K562 (cell line): Measurements from ENCODE around the gene CTRL. TPM values are rescaled to one million over a fixed set of nuclear protein-coding genes. Genes with fewer than 3 reads are reported as not detected.

ENCODE experiments used
- CBFA2T3 ChIP-seq: fragments of 450-650 bp; IDR thresholded peaks from 2 replicates; pipeline ENCODE4 v1.6.1; 2017
- DACH1 ChIP-seq: fragments of 450-650 bp; IDR thresholded peaks from 2 replicates; pipeline ENCODE4 v1.6.1; 2018; ENCODE audit not compliant: partially characterized antibody
- FOS ChIP-seq: IDR thresholded peaks from 3 replicates; pipeline ENCODE4 v1.6.1; 2011; ENCODE audit not compliant: insufficient read length; ENCODE audit errors: extremely low read depth
- FOXA1 ChIP-seq: fragments of 450-650 bp; IDR thresholded peaks from 2 replicates; pipeline ENCODE4 v1.6.1; 2016; ENCODE audit warnings: mild to moderate bottlenecking, borderline replicate concordance
- HNRNPK ChIP-seq: fragments of 200-400 bp; formaldehyde crosslinking; IDR thresholded peaks from one replicate; pipeline ENCODE4 v1.6.1; 2018; ENCODE audit warnings: mild to moderate bottlenecking, low read depth, low read length; ENCODE audit not compliant: poor library complexity, severe bottlenecking
- NR4A1 ChIP-seq, 2 experiments: fragments of 250-450 bp in 1 of 2; fragments of 450-650 bp in 1 of 2; sonication (Bioruptor Pico) in 1 of 2; IDR thresholded peaks; 2 replicates each; pipeline versions ENCODE4 v1.4.0 to v1.6.1; 2016 to 2020; ENCODE audit warnings: mild to moderate bottlenecking in 2 of 2, missing compliant biosample characterization in 1 of 2, missing genetic modification characterization in 1 of 2, moderate library complexity in 1 of 2
- POLR2A ChIP-seq: fragments of 450-650 bp; conservative IDR thresholded peaks from 2 replicates; pipeline ENCODE4 v1.6.1; 2016
- SIN3A ChIP-seq, 2 experiments: fragments of 150-350 bp in 1 of 2; IDR thresholded peaks; 2 replicates each; pipeline ENCODE4 v1.6.1; 2011 to 2016; ENCODE audit warnings: borderline replicate concordance in 2 of 2, low read depth in 2 of 2, low read length in 2 of 2, mild to moderate bottlenecking in 2 of 2, moderate library complexity in 2 of 2; ENCODE audit not compliant: control insufficient read depth in 1 of 2
- SMAD2 ChIP-seq: fragments of 150-350 bp; IDR thresholded peaks from 2 replicates; pipeline ENCODE4 v1.6.1; 2014; ENCODE audit warnings: low read depth, mild to moderate bottlenecking, low read length
- SREBF1 ChIP-seq: fragments of 150-350 bp; IDR thresholded peaks from 2 replicates; pipeline ENCODE4 v1.6.1; 2014; ENCODE audit warnings: antibody characterized with exemption, low read depth, low read length, borderline replicate concordance
- TGIF2 ChIP-seq: sonication (generic); formaldehyde crosslinking; IDR thresholded peaks from 2 replicates; pipeline ENCODE4 v1.8.1; 2022; ENCODE audit warnings: mild to moderate bottlenecking, missing genetic modification reagents, moderate library complexity
- ZNF165 ChIP-seq: fragments of 250-450 bp; sonication (Bioruptor Pico); IDR thresholded peaks from 2 replicates; pipeline ENCODE4 v1.4.0; 2020; ENCODE audit warnings: borderline replicate concordance
- ZNF444 ChIP-seq: fragments of 250-450 bp; sonication (Bioruptor Pico); IDR thresholded peaks from 2 replicates; pipeline ENCODE4 v1.4.0; 2020; ENCODE audit warnings: mild to moderate bottlenecking, moderate library complexity
- ZNF699 ChIP-seq: fragments of 250-450 bp; sonication (Bioruptor Pico); IDR thresholded peaks from 2 replicates; pipeline ENCODE4 v1.8.0; 2021; ENCODE audit warnings: mild to moderate bottlenecking, moderate library complexity; ENCODE audit not compliant: insufficient replicate concordance
- polyA plus RNA-seq, 8 experiments: library from polyadenylated mRNA; depleted of rRNA in 4 of 8; stranded (reverse) in 5 of 8; unstranded in 3 of 8; fragments of >200 nt; fragmentation: Nextera tagmentation in 2 of 8; fragmentation: Illumina TruSeq in 1 of 8; extraction: Ambion mirVana in 2 of 8; extraction: Trizol in 1 of 8; gene quantifications; 2 replicates each; pipeline versions ENCODE4 v1.2.1 to v1.2.3, GENCODE V29; 2011 to 2014; ENCODE audit warnings: inconsistent platforms in 1 of 8, missing spikeins in 1 of 8
- total RNA-seq, 7 experiments: library from RNA; depleted of rRNA in 6 of 7; stranded (reverse); fragments of >200 nt in 6 of 7; fragmentation: Illumina TruSeq in 2 of 7; extraction: Trizol in 2 of 7; gene quantifications; 2 replicates each; pipeline versions ENCODE4 v1.2.1 to v1.2.3, GENCODE V29; 2011 to 2021; ENCODE audit warnings: low replicate concordance in 1 of 7
- TF ChIP-seq, protein P1 (sequence below): sonication (generic); formaldehyde crosslinking; IDR thresholded peaks from 2 replicates; pipeline ENCODE4 v1.4.0; 2020; ENCODE audit warnings: mild to moderate bottlenecking, missing genetic modification reagents
- TF ChIP-seq, protein P2 (sequence below): sonication (generic); formaldehyde crosslinking; IDR thresholded peaks from 2 replicates; pipeline ENCODE4 v1.8.0; 2022; ENCODE audit warnings: missing genetic modification reagents, mild to moderate bottlenecking, borderline replicate concordance
- TF ChIP-seq, protein P3 (sequence below): fragments of 450-650 bp; formaldehyde crosslinking; IDR thresholded peaks from 2 replicates; pipeline ENCODE4 v1.4.0; 2022; ENCODE audit warnings: mild to moderate bottlenecking, moderate library complexity
- TF ChIP-seq, protein P4 (sequence below): fragments of 250-450 bp; sonication (Bioruptor Pico); IDR thresholded peaks from 2 replicates; pipeline ENCODE4 v1.8.0; 2021; ENCODE audit warnings: moderate library complexity, mild to moderate bottlenecking, inconsistent platforms

Gene CTRL
- total and polyA plus RNA-seq, 9 of the 15 experiments (the other 6 are each of a cell fraction or from before 2014, with no cell fraction given) = 1.4 to 5.6 (median 2.5) TPM

GRCh38 chr16:67936124-67936879 is 4.6 kb upstream of the CTRL start, which contains the start of gene PSMB10 (continued):
- TF ChIP-seq SREBF1 = no peak
- TF ChIP-seq FOXA1 = no peak
- TF ChIP-seq, protein P1, sequence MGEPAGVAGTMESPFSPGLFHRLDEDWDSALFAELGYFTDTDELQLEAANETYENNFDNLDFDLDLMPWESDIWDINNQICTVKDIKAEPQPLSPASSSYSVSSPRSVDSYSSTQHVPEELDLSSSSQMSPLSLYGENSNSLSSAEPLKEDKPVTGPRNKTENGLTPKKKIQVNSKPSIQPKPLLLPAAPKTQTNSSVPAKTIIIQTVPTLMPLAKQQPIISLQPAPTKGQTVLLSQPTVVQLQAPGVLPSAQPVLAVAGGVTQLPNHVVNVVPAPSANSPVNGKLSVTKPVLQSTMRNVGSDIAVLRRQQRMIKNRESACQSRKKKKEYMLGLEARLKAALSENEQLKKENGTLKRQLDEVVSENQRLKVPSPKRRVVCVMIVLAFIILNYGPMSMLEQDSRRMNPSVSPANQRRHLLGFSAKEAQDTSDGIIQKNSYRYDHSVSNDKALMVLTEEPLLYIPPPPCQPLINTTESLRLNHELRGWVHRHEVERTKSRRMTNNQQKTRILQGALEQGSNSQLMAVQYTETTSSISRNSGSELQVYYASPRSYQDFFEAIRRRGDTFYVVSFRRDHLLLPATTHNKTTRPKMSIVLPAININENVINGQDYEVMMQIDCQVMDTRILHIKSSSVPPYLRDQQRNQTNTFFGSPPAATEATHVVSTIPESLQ (CRISPR knock-in tag) = no peak; the same call in 1 of the 2 replicates
- no peak for TF ChIP-seq TGIF2
- TF ChIP-seq ZNF444 (CRISPR knock-in tag) = no peak
- TF ChIP-seq SIN3A (IDR thresholded peaks at IDR 0.05; ENCODE audit: borderline replicate concordance in 2 of 2, control insufficient read depth in 1 of 2, low read depth in 2 of 2, low read length in 2 of 2) = 0 out of 4 replicates have a peak, but pooled peaks have one; percentile 10 to 54
- no peak for TF ChIP-seq SMAD2
- TF ChIP-seq HNRNPK = no peak
- TF ChIP-seq, protein P2, sequence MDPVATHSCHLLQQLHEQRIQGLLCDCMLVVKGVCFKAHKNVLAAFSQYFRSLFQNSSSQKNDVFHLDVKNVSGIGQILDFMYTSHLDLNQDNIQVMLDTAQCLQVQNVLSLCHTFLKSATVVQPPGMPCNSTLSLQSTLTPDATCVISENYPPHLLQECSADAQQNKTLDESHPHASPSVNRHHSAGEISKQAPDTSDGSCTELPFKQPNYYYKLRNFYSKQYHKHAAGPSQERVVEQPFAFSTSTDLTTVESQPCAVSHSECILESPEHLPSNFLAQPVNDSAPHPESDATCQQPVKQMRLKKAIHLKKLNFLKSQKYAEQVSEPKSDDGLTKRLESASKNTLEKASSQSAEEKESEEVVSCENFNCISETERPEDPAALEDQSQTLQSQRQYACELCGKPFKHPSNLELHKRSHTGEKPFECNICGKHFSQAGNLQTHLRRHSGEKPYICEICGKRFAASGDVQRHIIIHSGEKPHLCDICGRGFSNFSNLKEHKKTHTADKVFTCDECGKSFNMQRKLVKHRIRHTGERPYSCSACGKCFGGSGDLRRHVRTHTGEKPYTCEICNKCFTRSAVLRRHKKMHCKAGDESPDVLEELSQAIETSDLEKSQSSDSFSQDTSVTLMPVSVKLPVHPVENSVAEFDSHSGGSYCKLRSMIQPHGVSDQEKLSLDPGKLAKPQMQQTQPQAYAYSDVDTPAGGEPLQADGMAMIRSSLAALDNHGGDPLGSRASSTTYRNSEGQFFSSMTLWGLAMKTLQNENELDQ (CRISPR knock-in tag) = 0 out of 2 replicates have a peak, but pooled peaks have one; percentile 55
- TF ChIP-seq ZNF699 = no peak
- no peak for TF ChIP-seq NR4A1 (CRISPR knock-in tag; IDR thresholded peaks at IDR 0.05)
- no peak for TF ChIP-seq NR4A1 (tag; IDR thresholded peaks at IDR 0.05)
- TF ChIP-seq FOS = no peak
- TF ChIP-seq, protein P3, sequence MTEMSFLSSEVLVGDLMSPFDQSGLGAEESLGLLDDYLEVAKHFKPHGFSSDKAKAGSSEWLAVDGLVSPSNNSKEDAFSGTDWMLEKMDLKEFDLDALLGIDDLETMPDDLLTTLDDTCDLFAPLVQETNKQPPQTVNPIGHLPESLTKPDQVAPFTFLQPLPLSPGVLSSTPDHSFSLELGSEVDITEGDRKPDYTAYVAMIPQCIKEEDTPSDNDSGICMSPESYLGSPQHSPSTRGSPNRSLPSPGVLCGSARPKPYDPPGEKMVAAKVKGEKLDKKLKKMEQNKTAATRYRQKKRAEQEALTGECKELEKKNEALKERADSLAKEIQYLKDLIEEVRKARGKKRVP = no peak
- TF ChIP-seq CBFA2T3 = no peak
- TF ChIP-seq ZNF165 = no peak
- TF ChIP-seq, protein P4, sequence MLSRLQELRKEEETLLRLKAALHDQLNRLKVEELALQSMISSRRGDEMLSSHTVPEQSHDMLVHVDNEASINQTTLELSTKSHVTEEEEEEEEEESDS (CRISPR knock-in tag) = no peak
- TF ChIP-seq DACH1 = no peak
- no peak for TF ChIP-seq POLR2A
